HTR-8/SVneo (cell line): ENCODE data around the gene IFT43.
A peak's percentile ranks its signal among the peaks of the same experiment; 100 is the strongest.

Source experiments
- DNase-seq: peaks from one replicate; pipeline ENCODE4 v3.0.0; 2011; ENCODE audit warnings: low spot score, mixed read lengths; ENCODE audit not compliant: insufficient read length
- FAIRE-seq: peaks from 2 replicates; lab custom pipeline; 2011; peaks lifted over from hg19 to GRCh38; lab: Jason Lieb, UNC

IFT43 gene

GRCh38 chr14:75979648-75980565 is 5.7 kb upstream of the IFT43 start:
- peak; percentile 16 for FAIRE-seq
- DNase-seq = no peak

- DNase-seq (no peak), FAIRE-seq (no peak)
Observed at GRCh38 chr14:75980856-75981255, 4.7 kb upstream of the IFT43 start.

GRCh38 chr14:75981426-75982265 is 3.9 kb upstream of the IFT43 start, which contains the start of gene TGFB3:
Gene TGFB3, minus strand, starts transcription at chr14:75981995. Its CDS starts 1,102 bp downstream, at chr14:75980893.
- FAIRE-seq (peak; percentile 93), DNase-seq (peak; percentile 88)

GRCh38 chr14:75982266-75983018 is 3.1 kb upstream of the IFT43 start:
- FAIRE-seq (peak; percentile 79), DNase-seq (peak; percentile 93)

- no peak for FAIRE-seq
Observed at GRCh38 chr14:75983019-75983358, 2.6 kb upstream of the IFT43 start.

GRCh38 chr14:75984674-75985073 is 889 bp upstream of the IFT43 start:
- DNase-seq (no peak), FAIRE-seq (peak; percentile 62)

More at GRCh38 chr14:75983019-75983358, 2.6 kb upstream of the IFT43 start:
- DNase-seq = no peak

- FAIRE-seq = peak; percentile 33
Observed at GRCh38 chr14:75986439-75986765, 839 bp downstream of the IFT43 start.

GRCh38 chr14:75987201-75987970 is 1.8 kb downstream of the IFT43 start:
- DNase-seq (no peak), FAIRE-seq (peak; percentile 42)

More at GRCh38 chr14:75986439-75986765, 839 bp downstream of the IFT43 start:
- DNase-seq = no peak

GRCh38 chr14:75989134-75989533 is 3.6 kb downstream of the IFT43 start:
- no peak for FAIRE-seq
- no peak for DNase-seq

GRCh38 chr14:75990297-75990696 is 4.7 kb downstream of the IFT43 start:
- DNase-seq (no peak), FAIRE-seq (peak; percentile 81)

- FAIRE-seq = peak; percentile 82
- DNase-seq = no peak
Observed at GRCh38 chr14:75991753-75992152, 6.2 kb downstream of the IFT43 start.

- FAIRE-seq = peak; percentile 87
Observed at GRCh38 chr14:75993567-75994041, 8.0 kb downstream of the IFT43 start.

GRCh38 chr14:75995372-75996041 is 9.9 kb downstream of the IFT43 start:
- no peak for DNase-seq
- peak; percentile 92 for FAIRE-seq

More at GRCh38 chr14:75993567-75994041, 8.0 kb downstream of the IFT43 start:
- DNase-seq = no peak

GRCh38 chr14:75996488-75996887 is 10.9 kb downstream of the IFT43 start:
- DNase-seq (no peak), FAIRE-seq (peak; percentile 91)

GRCh38 chr14:75999511-76000190 is 14.1 kb downstream of the IFT43 start:
- FAIRE-seq (no peak), DNase-seq (no peak)

GRCh38 chr14:76002383-76002782 is 16.8 kb downstream of the IFT43 start:
- DNase-seq (no peak), FAIRE-seq (peak; percentile 93)

GRCh38 chr14:76006253-76006652 is 20.7 kb downstream of the IFT43 start:
- FAIRE-seq = no peak
- DNase-seq = no peak

GRCh38 chr14:76007379-76007778 is 21.8 kb downstream of the IFT43 start:
- DNase-seq (no peak), FAIRE-seq (peak; percentile 79)
